ENCODE results near the gene TM7SF2.

Gene TM7SF2

GRCh38 chr11:65124480-65125196 lies 13.0 kb downstream of the TM7SF2 start:
- Histone ChIP-seq H3K4me3 (ENCODE audit: low read depth, low read length) (no peak overlapping the region), H3K36me3 (peaks cover 87% of the 10 kb centered on the region), H3K9me3 (ENCODE audit: severe bottlenecking) (no peaks in the 10 kb centered on the region), H3K27me3 (ENCODE audit: insufficient read depth, low read depth, severe bottlenecking) (no peaks in the 10 kb centered on the region), H3K27ac (peak overlapping the region; percentile 51)
- TF ChIP-seq, protein P1, sequence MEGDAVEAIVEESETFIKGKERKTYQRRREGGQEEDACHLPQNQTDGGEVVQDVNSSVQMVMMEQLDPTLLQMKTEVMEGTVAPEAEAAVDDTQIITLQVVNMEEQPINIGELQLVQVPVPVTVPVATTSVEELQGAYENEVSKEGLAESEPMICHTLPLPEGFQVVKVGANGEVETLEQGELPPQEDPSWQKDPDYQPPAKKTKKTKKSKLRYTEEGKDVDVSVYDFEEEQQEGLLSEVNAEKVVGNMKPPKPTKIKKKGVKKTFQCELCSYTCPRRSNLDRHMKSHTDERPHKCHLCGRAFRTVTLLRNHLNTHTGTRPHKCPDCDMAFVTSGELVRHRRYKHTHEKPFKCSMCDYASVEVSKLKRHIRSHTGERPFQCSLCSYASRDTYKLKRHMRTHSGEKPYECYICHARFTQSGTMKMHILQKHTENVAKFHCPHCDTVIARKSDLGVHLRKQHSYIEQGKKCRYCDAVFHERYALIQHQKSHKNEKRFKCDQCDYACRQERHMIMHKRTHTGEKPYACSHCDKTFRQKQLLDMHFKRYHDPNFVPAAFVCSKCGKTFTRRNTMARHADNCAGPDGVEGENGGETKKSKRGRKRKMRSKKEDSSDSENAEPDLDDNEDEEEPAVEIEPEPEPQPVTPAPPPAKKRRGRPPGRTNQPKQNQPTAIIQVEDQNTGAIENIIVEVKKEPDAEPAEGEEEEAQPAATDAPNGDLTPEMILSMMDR (IDR thresholded peaks at IDR 0.05; ENCODE audit: low read depth, low read length) = no peak
- no peak for DNase-seq

GRCh38 chr11:65125197-65126056 lies 13.8 kb downstream of the TM7SF2 start:
- no peak overlapping the region for H3K4me3 ChIP-seq (ENCODE audit: low read depth, low read length)
- no peaks in the 10 kb centered on the region for H3K9me3 ChIP-seq (ENCODE audit: severe bottlenecking)
- peaks cover 87% of the 10 kb centered on the region for H3K36me3 ChIP-seq
- TF ChIP-seq, protein P1 (IDR thresholded peaks at IDR 0.05; ENCODE audit: low read depth, low read length) = no peak
- DNase-seq = no peak
- H3K27me3 ChIP-seq (ENCODE audit: insufficient read depth, low read depth, severe bottlenecking) = no peaks in the 10 kb centered on the region
- peak overlapping the region; percentile 51 for H3K27ac ChIP-seq

DNA sequence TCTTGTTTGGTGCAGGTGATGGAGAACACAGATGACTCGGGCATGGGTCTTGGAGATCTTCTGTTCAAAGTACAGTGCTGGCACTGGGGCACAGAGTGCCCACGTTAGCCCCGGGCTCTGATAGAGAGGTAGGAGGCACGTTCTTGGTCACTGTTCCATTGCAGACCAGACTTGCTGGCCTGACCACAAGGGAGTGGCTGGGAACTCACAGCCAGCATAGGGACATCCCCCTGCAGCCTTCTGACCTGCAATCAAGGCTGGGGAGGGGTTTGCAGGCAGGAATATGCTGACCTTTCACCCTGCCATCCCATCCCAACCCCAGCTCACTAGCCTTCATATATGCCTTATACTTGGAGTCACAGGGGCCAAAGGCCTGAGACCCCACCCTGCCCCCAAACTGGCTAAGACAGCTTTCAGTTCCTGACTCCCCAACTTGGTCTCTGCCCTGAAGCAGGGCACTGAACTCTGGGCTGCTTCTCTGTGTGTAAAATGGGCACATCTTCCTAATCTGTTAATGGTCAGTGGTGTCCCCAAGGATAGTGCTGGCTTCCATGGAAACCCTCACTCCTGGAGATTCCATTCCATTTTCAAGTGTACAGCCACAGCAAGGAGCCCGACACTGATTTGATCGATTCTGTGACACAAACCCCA lies 15.1 kb downstream of the TM7SF2 start:
- no peaks in the 10 kb centered on the region for H3K9me3 ChIP-seq (ENCODE audit: severe bottlenecking)
- no peaks in the 10 kb centered on the region for H3K27me3 ChIP-seq (ENCODE audit: insufficient read depth, low read depth, severe bottlenecking)
- H3K36me3 ChIP-seq = peaks cover 86% of the 10 kb centered on the region
- no peak overlapping the region for H3K27ac ChIP-seq
- no peak for DNase-seq
- TF ChIP-seq, protein P1 (IDR thresholded peaks at IDR 0.05; ENCODE audit: low read depth, low read length) = no peak
- no peak overlapping the region for H3K4me3 ChIP-seq (ENCODE audit: low read depth, low read length)

DNA sequence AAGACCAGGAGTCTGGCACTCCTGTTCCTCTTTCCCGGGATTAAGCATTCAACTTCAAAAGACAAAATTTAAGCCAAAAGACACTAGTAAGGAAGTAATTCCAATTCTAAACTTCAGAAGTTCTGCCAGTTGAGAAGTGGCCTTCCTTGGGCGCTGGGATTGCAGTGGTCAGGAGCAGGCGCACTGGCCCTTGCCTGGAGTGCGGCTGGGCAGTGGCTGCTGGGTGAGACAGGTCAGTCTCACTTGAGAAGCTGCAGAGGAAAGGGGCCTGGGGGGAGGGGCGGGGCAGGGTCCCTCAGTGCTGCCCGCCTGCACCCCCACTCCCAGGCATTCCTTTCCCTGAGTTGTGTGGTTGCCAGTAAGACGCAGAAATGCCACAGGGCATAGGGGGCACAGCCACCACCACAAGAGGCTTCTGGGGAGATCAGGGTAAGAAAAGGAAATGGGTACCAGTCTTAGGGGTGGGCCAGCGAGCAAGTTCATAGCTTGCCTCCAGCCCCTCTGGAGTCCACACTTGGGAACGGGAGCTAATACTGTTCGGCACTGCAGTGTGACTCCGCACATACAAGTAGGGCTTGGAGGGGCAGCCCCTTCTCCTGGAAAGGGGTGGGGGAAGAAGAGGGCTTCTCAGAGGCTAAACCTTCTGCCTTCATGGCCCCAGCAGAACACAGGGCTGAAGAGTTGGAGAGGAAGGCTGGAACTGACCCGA lies 16.0 kb downstream of the TM7SF2 start:
- Histone ChIP-seq H3K27ac (no peak overlapping the region), H3K9me3 (ENCODE audit: severe bottlenecking) (no peaks in the 10 kb centered on the region), H3K36me3 (peaks cover 95% of the 10 kb centered on the region), H3K27me3 (ENCODE audit: insufficient read depth, low read depth, severe bottlenecking) (no peaks in the 10 kb centered on the region), H3K4me3 (ENCODE audit: low read depth, low read length) (no peak overlapping the region)
- no peak for DNase-seq
- TF ChIP-seq, protein P1 (IDR thresholded peaks at IDR 0.05; ENCODE audit: low read depth, low read length) = no peak
